IgD-negative memory B cell (primary cell): ENCODE results near the gene BRSK2. TPM values are rescaled to one million over a fixed set of nuclear protein-coding genes. Genes with fewer than 3 reads are reported as not detected.

Experiments used
- H3K27ac Mint-ChIP-seq, 3 donors: one replicate each; pipeline ENCODE4 v1.8.0; 2020 to 2022; ENCODE audit warnings: mild to moderate bottlenecking in 3 of 3, mixed read lengths in 3 of 3, moderate library complexity in 1 of 3
- H3K27me3 Mint-ChIP-seq: one replicate; pipeline ENCODE4 v1.8.0; 2021; ENCODE audit warnings: mixed read lengths
- H3K36me3 Mint-ChIP-seq: one replicate; pipeline ENCODE4 v1.8.0; 2020; ENCODE audit warnings: mild to moderate bottlenecking, mixed read lengths
- H3K4me1 Mint-ChIP-seq, 3 donors: one replicate each; pipeline ENCODE4 v1.8.0; 2020 to 2022; ENCODE audit warnings: mixed read lengths in 3 of 3, mild to moderate bottlenecking in 1 of 3
- H3K4me3 Mint-ChIP-seq, 4 donors: one replicate each; pipeline ENCODE4 v1.8.0; 2020 to 2022; ENCODE audit warnings: mild to moderate bottlenecking in 4 of 4, mixed read lengths in 4 of 4, moderate library complexity in 3 of 4
- H3K9me3 Mint-ChIP-seq, 3 donors: one replicate each; pipeline ENCODE4 v1.8.0; 2020 to 2021; ENCODE audit warnings: mixed read lengths in 3 of 3, mild to moderate bottlenecking in 1 of 3
- polyA plus RNA-seq: library from polyadenylated mRNA; unstranded; fragments of 300-500 nt; fragmentation: Illumina TruSeq; gene quantifications from one replicate; pipeline ENCODE4 v1.2.3, GENCODE V29; 2021

The BRSK2 gene
- polyA plus RNA-seq, 1 donor from 2014 or later: not detected

- H3K27ac Mint-ChIP-seq: no peak overlapping the region
- H3K36me3 Mint-ChIP-seq: no peaks in the 10 kb centered on the region
- peaks cover 1% of the 10 kb centered on the region for H3K27me3 Mint-ChIP-seq
- no peaks in the 10 kb centered on the region for H3K9me3 Mint-ChIP-seq
- no peak overlapping the region for H3K4me3 Mint-ChIP-seq
- H3K4me1 Mint-ChIP-seq: peaks cover 0 to 2% (median 0%) of the 10 kb centered on the region in 3 donors
Observed at GRCh38 chr11:1447845-1448825, 58.4 kb downstream of the BRSK2 start.

- peaks cover 0 to 2% (median 2%) of the 10 kb centered on the region in 3 donors for H3K4me1 Mint-ChIP-seq
- H3K27me3 Mint-ChIP-seq: peaks cover 1% of the 10 kb centered on the region
- H3K27ac Mint-ChIP-seq: no peak overlapping the region
- H3K9me3 Mint-ChIP-seq: no peaks in the 10 kb centered on the region
- peak overlapping the region in 1 of 4 donors; percentile 69 for H3K4me3 Mint-ChIP-seq
- no peaks in the 10 kb centered on the region for H3K36me3 Mint-ChIP-seq
Observed at GRCh38 chr11:1448882-1449281, 59.1 kb downstream of the BRSK2 start.

GRCh38 chr11:1449490-1450243 is 59.9 kb downstream of the BRSK2 start:
- Mint-ChIP-seq H3K9me3 (no peaks in the 10 kb centered on the region), H3K4me1 (peaks cover 0 to 2% (median 2%) of the 10 kb centered on the region in 3 donors), H3K36me3 (no peaks in the 10 kb centered on the region), H3K27ac (no peak overlapping the region), H3K27me3 (peaks cover 1% of the 10 kb centered on the region), H3K4me3 (no peak overlapping the region)

- Mint-ChIP-seq H3K27ac (no peak overlapping the region), H3K27me3 (peaks cover 1% of the 10 kb centered on the region), H3K4me3 (no peak overlapping the region), H3K4me1 (peaks cover 0 to 2% (median 2%) of the 10 kb centered on the region in 3 donors), H3K36me3 (no peaks in the 10 kb centered on the region), H3K9me3 (no peaks in the 10 kb centered on the region)
Observed at GRCh38 chr11:1450344-1450875, 60.7 kb downstream of the BRSK2 start.

GRCh38 chr11:1450949-1451710 is 61.4 kb downstream of the BRSK2 start:
- no peaks in the 10 kb centered on the region for H3K9me3 Mint-ChIP-seq
- H3K4me1 Mint-ChIP-seq: peaks cover 0 to 2% (median 2%) of the 10 kb centered on the region in 3 donors
- H3K36me3 Mint-ChIP-seq: no peaks in the 10 kb centered on the region
- H3K27me3 Mint-ChIP-seq: peaks cover 1% of the 10 kb centered on the region
- H3K27ac Mint-ChIP-seq: no peak overlapping the region
- H3K4me3 Mint-ChIP-seq: no peak overlapping the region

- Mint-ChIP-seq H3K36me3 (no peaks in the 10 kb centered on the region), H3K9me3 (no peaks in the 10 kb centered on the region), H3K4me1 (peaks cover 0 to 2% (median 2%) of the 10 kb centered on the region in 3 donors), H3K4me3 (no peak overlapping the region), H3K27me3 (peaks cover 1% of the 10 kb centered on the region), H3K27ac (no peak overlapping the region)
Observed at GRCh38 chr11:1451781-1452470, 62.2 kb downstream of the BRSK2 start.

GRCh38 chr11:1452744-1453143 is 63.0 kb downstream of the BRSK2 start:
- Mint-ChIP-seq H3K27ac (no peak overlapping the region), H3K4me3 (no peak overlapping the region), H3K27me3 (peaks cover 1% of the 10 kb centered on the region), H3K36me3 (no peaks in the 10 kb centered on the region), H3K4me1 (peaks cover 0 to 2% (median 2%) of the 10 kb centered on the region in 3 donors), H3K9me3 (no peaks in the 10 kb centered on the region)

- Mint-ChIP-seq H3K4me3 (no peak overlapping the region), H3K27me3 (no peaks in the 10 kb centered on the region), H3K4me1 (peaks cover 0 to 2% (median 2%) of the 10 kb centered on the region in 3 donors), H3K36me3 (no peaks in the 10 kb centered on the region), H3K27ac (no peak overlapping the region), H3K9me3 (no peaks in the 10 kb centered on the region)
Observed at GRCh38 chr11:1453611-1454034, 63.9 kb downstream of the BRSK2 start.

GRCh38 chr11:1454576-1454975 is 64.8 kb downstream of the BRSK2 start:
- Mint-ChIP-seq H3K4me1 (peaks cover 0 to 2% (median 0%) of the 10 kb centered on the region in 3 donors), H3K27ac (no peak overlapping the region), H3K4me3 (no peak overlapping the region), H3K27me3 (no peaks in the 10 kb centered on the region), H3K9me3 (no peaks in the 10 kb centered on the region), H3K36me3 (no peaks in the 10 kb centered on the region)

- Mint-ChIP-seq H3K4me1 (peaks cover 0 to 2% (median 0%) of the 10 kb centered on the region in 3 donors), H3K27ac (no peak overlapping the region), H3K27me3 (no peaks in the 10 kb centered on the region), H3K9me3 (no peaks in the 10 kb centered on the region), H3K36me3 (no peaks in the 10 kb centered on the region), H3K4me3 (no peak overlapping the region)
Observed at GRCh38 chr11:1455032-1455762, 65.5 kb downstream of the BRSK2 start.

GRCh38 chr11:1455763-1456060 is 66.0 kb downstream of the BRSK2 start:
- no peaks in the 10 kb centered on the region for H3K27me3 Mint-ChIP-seq
- H3K36me3 Mint-ChIP-seq: no peaks in the 10 kb centered on the region
- H3K4me1 Mint-ChIP-seq: peaks cover 0 to 2% (median 0%) of the 10 kb centered on the region in 3 donors
- no peaks in the 10 kb centered on the region for H3K9me3 Mint-ChIP-seq
- no peak overlapping the region for H3K4me3 Mint-ChIP-seq
- no peak overlapping the region for H3K27ac Mint-ChIP-seq

- H3K9me3 Mint-ChIP-seq: no peaks in the 10 kb centered on the region
- H3K4me1 Mint-ChIP-seq: peaks cover 0 to 2% (median 0%) of the 10 kb centered on the region in 3 donors
- no peaks in the 10 kb centered on the region for H3K36me3 Mint-ChIP-seq
- no peak overlapping the region for H3K4me3 Mint-ChIP-seq
- H3K27me3 Mint-ChIP-seq: no peaks in the 10 kb centered on the region
- H3K27ac Mint-ChIP-seq: no peak overlapping the region
Observed at GRCh38 chr11:1456176-1456575, 66.4 kb downstream of the BRSK2 start.

- peaks cover 0 to 2% (median 0%) of the 10 kb centered on the region in 3 donors for H3K4me1 Mint-ChIP-seq
- no peaks in the 10 kb centered on the region for H3K9me3 Mint-ChIP-seq
- H3K4me3 Mint-ChIP-seq: no peak overlapping the region
- H3K27ac Mint-ChIP-seq: no peak overlapping the region
- no peaks in the 10 kb centered on the region for H3K36me3 Mint-ChIP-seq
- H3K27me3 Mint-ChIP-seq: no peaks in the 10 kb centered on the region
Observed at GRCh38 chr11:1456596-1457325, 67.0 kb downstream of the BRSK2 start.
